ENCODE measurements around the gene NDC1. TPM values are rescaled to one million over a fixed set of nuclear protein-coding genes. Genes with fewer than 3 reads are reported as not detected.

NDC1 gene
- total RNA-seq, 1 donor from 2014 or later = 9.3 TPM

DNA sequence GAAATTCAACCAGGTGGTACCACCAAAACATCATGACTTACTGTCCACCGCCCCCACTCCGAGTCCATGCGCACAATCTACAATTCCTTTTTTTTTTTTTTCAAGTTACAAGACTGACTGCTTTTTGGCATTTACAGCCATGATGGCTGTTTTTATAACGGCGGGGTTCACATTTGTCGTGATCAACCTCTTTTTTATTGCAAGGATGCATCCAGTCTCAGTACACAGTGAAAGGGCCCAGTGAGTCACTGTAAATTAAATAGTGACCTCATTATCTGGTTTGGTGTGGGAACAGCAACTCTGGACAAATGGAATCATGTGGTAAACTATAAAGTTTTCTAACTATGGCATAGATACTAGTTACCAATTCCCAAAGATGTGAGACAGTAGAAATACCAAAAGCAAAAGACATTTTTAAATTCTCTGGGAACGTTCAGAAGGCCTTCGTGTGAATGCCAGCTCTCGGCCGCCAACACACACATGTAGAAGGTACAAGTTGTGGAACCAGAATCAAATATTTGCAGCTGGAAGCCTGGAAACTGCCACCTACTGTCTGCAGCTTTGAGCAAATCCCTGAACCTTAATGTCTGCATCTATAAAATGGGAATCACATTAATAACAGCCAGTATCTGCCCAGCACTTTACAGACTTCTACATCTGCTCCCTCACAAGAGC lies 104.0 kb downstream of the NDC1 start:
- H3K36me3 ChIP-seq = no peaks in the 10 kb centered on the region
- no peaks in the 10 kb centered on the region for H3K27me3 ChIP-seq
- intact Hi-C loops (cut with DNase I) = no loop called here

DNA sequence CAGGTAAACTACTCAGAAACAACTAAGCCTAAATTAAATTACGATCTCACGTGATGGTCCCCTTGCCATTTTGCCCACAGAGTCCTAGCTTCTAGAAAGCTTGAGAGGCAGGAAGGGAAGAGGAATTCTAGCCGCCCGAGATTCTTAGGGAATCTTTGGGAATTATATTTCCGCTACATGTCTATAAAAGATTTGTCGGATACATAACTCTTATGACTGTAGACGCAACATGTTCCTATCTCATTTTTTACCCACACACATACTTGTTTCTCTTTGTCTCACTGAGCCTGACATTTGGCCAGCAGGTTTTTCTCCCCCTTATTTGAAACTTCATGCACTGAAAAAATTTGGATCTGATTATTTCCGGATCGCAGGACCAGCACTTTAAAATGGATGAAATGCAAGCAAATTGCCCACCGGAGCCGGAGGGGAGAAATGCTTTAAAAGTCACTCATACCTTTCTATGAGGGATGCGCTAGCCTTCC lies 104.6 kb downstream of the NDC1 start:
- H3K4me1 ChIP-seq = peaks cover 7 to 9% of the 10 kb centered on the region in 2 donors
- no peaks in the 10 kb centered on the region for H3K27me3 ChIP-seq
- intact Hi-C loops (cut with DNase I) = no loop called here
- no peaks in the 10 kb centered on the region for H3K9me3 ChIP-seq
- H3K27ac ChIP-seq = no peak overlapping the region
- no peaks in the 10 kb centered on the region for H3K36me3 ChIP-seq
- TF ChIP-seq, protein P1, sequence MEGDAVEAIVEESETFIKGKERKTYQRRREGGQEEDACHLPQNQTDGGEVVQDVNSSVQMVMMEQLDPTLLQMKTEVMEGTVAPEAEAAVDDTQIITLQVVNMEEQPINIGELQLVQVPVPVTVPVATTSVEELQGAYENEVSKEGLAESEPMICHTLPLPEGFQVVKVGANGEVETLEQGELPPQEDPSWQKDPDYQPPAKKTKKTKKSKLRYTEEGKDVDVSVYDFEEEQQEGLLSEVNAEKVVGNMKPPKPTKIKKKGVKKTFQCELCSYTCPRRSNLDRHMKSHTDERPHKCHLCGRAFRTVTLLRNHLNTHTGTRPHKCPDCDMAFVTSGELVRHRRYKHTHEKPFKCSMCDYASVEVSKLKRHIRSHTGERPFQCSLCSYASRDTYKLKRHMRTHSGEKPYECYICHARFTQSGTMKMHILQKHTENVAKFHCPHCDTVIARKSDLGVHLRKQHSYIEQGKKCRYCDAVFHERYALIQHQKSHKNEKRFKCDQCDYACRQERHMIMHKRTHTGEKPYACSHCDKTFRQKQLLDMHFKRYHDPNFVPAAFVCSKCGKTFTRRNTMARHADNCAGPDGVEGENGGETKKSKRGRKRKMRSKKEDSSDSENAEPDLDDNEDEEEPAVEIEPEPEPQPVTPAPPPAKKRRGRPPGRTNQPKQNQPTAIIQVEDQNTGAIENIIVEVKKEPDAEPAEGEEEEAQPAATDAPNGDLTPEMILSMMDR (IDR thresholded peaks at IDR 0.05) = no peak
- no peak for DNase-seq (ENCODE audit: low spot score in 2 of 2)
- no peak overlapping the region for H3K4me3 ChIP-seq

More for the DNA sequence above, 104.0 kb downstream of the NDC1 start:
- no peak for DNase-seq (ENCODE audit: low spot score in 2 of 2)
- no peak overlapping the region for H3K27ac ChIP-seq
- TF ChIP-seq, protein P1 (IDR thresholded peaks at IDR 0.05) = no peak
- no peaks in the 10 kb centered on the region for H3K9me3 ChIP-seq
- H3K4me3 ChIP-seq = no peak overlapping the region
- H3K4me1 ChIP-seq = peaks cover 7 to 13% of the 10 kb centered on the region in 2 donors

DNA sequence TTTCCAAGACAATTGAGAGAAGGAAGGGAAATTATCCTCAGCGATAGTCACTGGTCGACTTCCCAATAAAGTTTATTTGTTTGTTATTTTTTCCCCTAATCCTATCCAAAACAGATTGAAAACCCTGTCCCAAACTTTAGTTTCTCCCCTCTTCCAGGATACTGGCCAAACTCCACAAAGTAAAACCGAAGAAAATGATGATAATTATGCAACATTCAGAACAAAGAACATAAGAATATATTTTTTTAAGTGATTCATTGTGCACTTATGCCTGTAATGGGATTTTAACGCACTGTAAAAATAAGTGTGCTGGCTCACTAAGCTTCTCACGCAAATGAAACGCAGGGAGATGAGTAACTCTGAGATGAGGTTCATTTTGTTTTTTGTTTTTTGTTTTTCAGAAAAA lies 105.2 kb downstream of the NDC1 start:
- no peaks in the 10 kb centered on the region for H3K27me3 ChIP-seq
- H3K4me1 ChIP-seq = peaks cover 4% of the 10 kb centered on the region in 2 donors
- H3K36me3 ChIP-seq = no peaks in the 10 kb centered on the region
- H3K9me3 ChIP-seq = no peaks in the 10 kb centered on the region
- intact Hi-C loops (cut with DNase I) = no loop called here
- no peak for DNase-seq (ENCODE audit: low spot score in 2 of 2)
- H3K4me3 ChIP-seq = no peak overlapping the region
- no peak overlapping the region for H3K27ac ChIP-seq
- TF ChIP-seq, protein P1 (IDR thresholded peaks at IDR 0.05) = no peak

DNA sequence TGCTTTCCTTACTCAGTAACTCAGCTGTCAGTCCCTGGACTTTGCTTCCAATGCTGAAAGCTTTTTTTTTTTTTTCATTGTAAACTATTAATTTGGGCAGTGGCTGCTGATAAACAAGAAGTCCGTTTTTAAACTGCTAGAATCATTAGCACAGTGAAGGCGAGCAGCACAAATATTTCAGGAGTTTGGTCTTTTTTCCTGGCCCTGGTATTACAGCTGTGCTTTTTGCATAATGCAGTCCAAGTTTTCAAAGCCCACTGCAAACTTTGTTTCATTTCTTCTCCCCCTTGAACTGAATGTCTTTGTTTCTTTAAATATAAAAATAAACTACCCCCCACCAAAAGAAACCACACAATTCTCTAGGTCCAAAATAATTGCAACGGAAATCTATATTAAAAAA lies 105.7 kb downstream of the NDC1 start:
- Histone ChIP-seq H3K4me1 (no peaks in the 10 kb centered on the region), H3K27me3 (no peaks in the 10 kb centered on the region), H3K36me3 (no peaks in the 10 kb centered on the region), H3K27ac (no peak overlapping the region), H3K4me3 (no peak overlapping the region), H3K9me3 (no peaks in the 10 kb centered on the region)
- intact Hi-C loops (cut with DNase I) = no loop called here
- no peak for DNase-seq (ENCODE audit: low spot score in 2 of 2)
- TF ChIP-seq, protein P1 (IDR thresholded peaks at IDR 0.05) = no peak

DNA sequence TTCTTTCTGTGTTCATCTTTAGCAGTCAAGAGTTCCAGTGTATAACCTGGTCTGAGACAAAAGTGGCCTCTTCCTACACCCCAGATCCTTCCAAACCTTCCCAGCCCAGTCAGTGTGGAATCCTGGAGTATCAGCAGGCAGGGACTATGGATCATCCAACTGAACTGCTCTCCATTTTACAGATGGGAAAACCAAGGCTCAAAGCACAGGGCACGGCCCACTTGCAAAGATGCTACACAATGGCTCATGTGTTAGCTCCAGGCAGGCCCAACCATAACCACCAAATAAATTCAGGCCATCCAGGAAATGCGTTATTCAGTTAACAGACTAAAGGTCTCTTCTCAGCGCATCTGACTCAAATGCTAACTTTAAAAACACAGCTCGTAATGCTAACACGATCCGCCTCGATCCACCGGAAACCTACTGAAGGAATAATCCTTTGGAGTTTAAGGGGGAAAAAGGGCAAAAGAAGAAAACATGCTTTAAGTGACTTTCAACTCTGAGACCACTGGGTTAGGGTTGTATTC lies 106.3 kb downstream of the NDC1 start:
- DNase-seq (ENCODE audit: low spot score in 2 of 2) = no peak
- TF ChIP-seq, protein P1 (IDR thresholded peaks at IDR 0.05) = no peak
- Histone ChIP-seq H3K27ac (no peak overlapping the region), H3K4me1 (no peaks in the 10 kb centered on the region), H3K4me3 (no peak overlapping the region), H3K27me3 (no peaks in the 10 kb centered on the region), H3K9me3 (no peaks in the 10 kb centered on the region), H3K36me3 (no peaks in the 10 kb centered on the region)
- intact Hi-C loops (cut with DNase I) = no loop called here

Data from ascending aorta (tissue), 2 donors.